Upper lobe of right lung (tissue), 1 donor: ENCODE results near the gene ACSL5. TPM values are rescaled to one million over a fixed set of nuclear protein-coding genes. Genes with fewer than 3 reads are reported as not detected.

Source experiments
- ATAC-seq: fragments of 200-7000 bp; cut with Tn5 transposase; one replicate; pipeline ENCODE4 v1.9.1; 2020; ENCODE audit warnings: mild to moderate bottlenecking, moderate library complexity
- DNase-seq: peaks from one replicate; pipeline ENCODE4 v3.0.0-alpha.2; 2020
- H3K27ac ChIP-seq: fragments of 200-600 bp; one replicate; pipeline ENCODE4 v1.8.0; 2022
- H3K27me3 ChIP-seq: fragments of 200-600 bp; one replicate; pipeline ENCODE4 v1.8.0; 2022; ENCODE audit warnings: mild to moderate bottlenecking
- H3K36me3 ChIP-seq: fragments of 200-600 bp; one replicate; pipeline ENCODE4 v1.8.0; 2022
- H3K4me1 ChIP-seq: fragments of 200-600 bp; one replicate; pipeline ENCODE4 v1.8.0; 2022
- H3K4me3 ChIP-seq: fragments of 200-600 bp; one replicate; pipeline ENCODE4 v1.8.0; 2022; ENCODE audit warnings: mild to moderate bottlenecking
- H3K9me3 ChIP-seq: fragments of 200-600 bp; one replicate; pipeline ENCODE4 v1.8.0; 2022
- CTCF ChIP-seq: fragments of 200-600 bp; IDR thresholded peaks from one replicate; pipeline ENCODE4 v1.8.0; 2022; ENCODE audit warnings: antibody characterized with exemption
- intact Hi-C: fragments of 100-400 bp; cut with DNase I; formaldehyde crosslinking; loops from one replicate; pipeline ENCODE4 v1.11.0; 2022
- total RNA-seq: library from RNA; stranded (reverse); fragmentation: NEBNext Ultra II Directional; extraction: Animal tissue kit (Norgen Biotek cat#: 25700); gene quantifications from one replicate; pipeline ENCODE4 v1.2.1, GENCODE V29; 2021
- donor health status: DM: no; HTN: yes; CAD: no; lungs with severe emphysema.

ACSL5 gene
- total RNA-seq, 1 donor from 2014 or later = 79.1 TPM

GRCh38 chr10:112351146-112351545 lies 22.8 kb upstream of the ACSL5 start:
- intact Hi-C loops = no loop called here
- Histone ChIP-seq H3K4me3 (no peak overlapping the region), H3K36me3 (no peaks in the 10 kb centered on the region), H3K4me1 (no peaks in the 10 kb centered on the region), H3K27ac (no peak overlapping the region), H3K9me3 (no peaks in the 10 kb centered on the region), H3K27me3 (no peaks in the 10 kb centered on the region)
- DNase-seq = no peak
- TF ChIP-seq CTCF = no peak
- no peak for ATAC-seq

DNA sequence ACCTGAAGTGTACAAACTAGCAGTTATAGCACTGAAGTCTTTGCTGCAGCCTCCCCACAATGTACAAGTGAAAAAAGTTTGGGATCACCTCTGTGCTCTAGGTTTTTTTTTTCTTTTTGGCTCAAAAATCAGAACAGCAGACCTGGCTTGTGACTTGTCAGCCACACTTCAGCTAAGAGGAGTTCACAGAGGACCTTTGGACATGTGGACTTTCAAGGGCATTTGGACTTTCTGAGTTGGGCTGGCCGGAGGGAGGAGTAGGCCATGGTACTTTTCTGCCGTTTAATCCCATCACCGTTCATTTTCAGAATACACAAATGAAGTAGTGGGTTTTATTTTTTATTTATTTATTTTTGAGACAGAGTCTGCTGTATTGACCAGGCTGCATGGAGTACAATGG lies 21.9 kb upstream of the ACSL5 start:
- no peak for TF ChIP-seq CTCF
- no peaks in the 10 kb centered on the region for H3K27me3 ChIP-seq
- intact Hi-C loops = no loop called here
- ATAC-seq = no peak
- no peak overlapping the region for H3K4me3 ChIP-seq
- H3K36me3 ChIP-seq = no peaks in the 10 kb centered on the region
- H3K9me3 ChIP-seq = no peaks in the 10 kb centered on the region
- no peaks in the 10 kb centered on the region for H3K4me1 ChIP-seq
- DNase-seq = no peak
- H3K27ac ChIP-seq = no peak overlapping the region

GRCh38 chr10:112353046-112353445 lies 20.9 kb upstream of the ACSL5 start:
- Histone ChIP-seq H3K4me3 (no peak overlapping the region), H3K27me3 (no peaks in the 10 kb centered on the region), H3K27ac (no peak overlapping the region), H3K9me3 (no peaks in the 10 kb centered on the region), H3K36me3 (no peaks in the 10 kb centered on the region), H3K4me1 (no peaks in the 10 kb centered on the region)
- no peak for TF ChIP-seq CTCF
- intact Hi-C loops = no loop called here
- DNase-seq (no peak), ATAC-seq (no peak)

- no peak for TF ChIP-seq CTCF
- no peaks in the 10 kb centered on the region for H3K36me3 ChIP-seq
- ATAC-seq (no peak), DNase-seq (no peak)
- no peak overlapping the region for H3K4me3 ChIP-seq
- no peaks in the 10 kb centered on the region for H3K27me3 ChIP-seq
- H3K9me3 ChIP-seq = no peaks in the 10 kb centered on the region
- peaks cover 16% of the 10 kb centered on the region for H3K4me1 ChIP-seq
- H3K27ac ChIP-seq = no peak overlapping the region
- intact Hi-C loops = no loop called here
Measured at GRCh38 chr10:112356686-112357085, 17.2 kb upstream of the ACSL5 start.

GRCh38 chr10:112359606-112360307 lies 14.2 kb upstream of the ACSL5 start:
- Histone ChIP-seq H3K4me1 (peaks cover 25% of the 10 kb centered on the region), H3K9me3 (no peaks in the 10 kb centered on the region), H3K27ac (peak overlapping the region; percentile 88), H3K4me3 (no peak overlapping the region), H3K36me3 (no peaks in the 10 kb centered on the region), H3K27me3 (no peaks in the 10 kb centered on the region)
- TF ChIP-seq CTCF = no peak
- no peak for DNase-seq
- no peak for ATAC-seq
- intact Hi-C loops = no loop called here
